Thoracic aorta (tissue), 2 donors: ENCODE measurements around the gene CRISP2. TPM values are rescaled to one million over a fixed set of nuclear protein-coding genes. Genes with fewer than 3 reads are reported as not detected.

ENCODE experiments used
- ATAC-seq: fragments of 150-250 bp; one replicate; pipeline ENCODE4 v1.8.0; 2017; ENCODE audit warnings: low read depth; ENCODE audit not compliant: insufficient number of reproducible peaks, low FRiP score
- DNase-seq: peaks from one replicate; pipeline ENCODE4 v3.0.0-alpha.2; 2020; ENCODE audit warnings: low spot score
- H3K27ac ChIP-seq, 2 donors: fragments of 200-600 bp; sonication (generic); 1 replicate in 1 of 2; 2 replicates in 1 of 2; pipeline ENCODE4 v1.5.1; 2016; ENCODE audit warnings: mild to moderate bottlenecking in 2 of 2, moderate library complexity in 2 of 2
- H3K27me3 ChIP-seq: fragments of 200-600 bp; sonication (generic); replicated peaks from 2 replicates; pipeline ENCODE4 v1.6.0; 2016; ENCODE audit warnings: mild to moderate bottlenecking; ENCODE audit not compliant: insufficient read depth
- H3K36me3 ChIP-seq: fragments of 200-600 bp; sonication (generic); one replicate; pipeline ENCODE4 v1.5.1; 2016
- H3K4me1 ChIP-seq, 2 donors: fragments of 200-600 bp; sonication (generic); 1 replicate in 1 of 2; 2 replicates in 1 of 2; pipeline versions ENCODE4 v1.5.1 to v1.6.0; 2016; ENCODE audit warnings: low read depth in 2 of 2, mild to moderate bottlenecking in 1 of 2; ENCODE audit not compliant: control insufficient read depth in 1 of 2
- H3K4me3 ChIP-seq: fragments of 200-600 bp; sonication (generic); 2 replicates; pipeline ENCODE4 v1.5.1; 2016; ENCODE audit warnings: mild to moderate bottlenecking
- H3K9me3 ChIP-seq: fragments of 200-600 bp; sonication (generic); 2 replicates; pipeline ENCODE4 v1.5.1; 2016
- total RNA-seq, 2 donors: library from RNA; depleted of rRNA; stranded (reverse); fragments of >200 nt; gene quantifications; one replicate each; pipeline versions ENCODE4 v1.1.0 to v1.2.3, GENCODE V29; 2016
- TF ChIP-seq, protein P1 (sequence below): fragments of 200-600 bp; sonication (generic); IDR thresholded peaks from one replicate; pipeline ENCODE4 v1.5.1; 2019; ENCODE audit warnings: antibody characterized with exemption

CRISP2 gene
- not detected for total RNA-seq

- no peaks in the 10 kb centered on the region for H3K27me3 ChIP-seq
- H3K4me3 ChIP-seq, result no peak within 1 kb of the TSS
- DNase-seq (no peak), ATAC-seq (no peak)
- no peaks in the 10 kb centered on the region for H3K4me1 ChIP-seq
- H3K9me3 ChIP-seq, result no peaks in the 10 kb centered on the region
- no peaks in the 10 kb centered on the region for H3K36me3 ChIP-seq
- TF ChIP-seq, protein P1, sequence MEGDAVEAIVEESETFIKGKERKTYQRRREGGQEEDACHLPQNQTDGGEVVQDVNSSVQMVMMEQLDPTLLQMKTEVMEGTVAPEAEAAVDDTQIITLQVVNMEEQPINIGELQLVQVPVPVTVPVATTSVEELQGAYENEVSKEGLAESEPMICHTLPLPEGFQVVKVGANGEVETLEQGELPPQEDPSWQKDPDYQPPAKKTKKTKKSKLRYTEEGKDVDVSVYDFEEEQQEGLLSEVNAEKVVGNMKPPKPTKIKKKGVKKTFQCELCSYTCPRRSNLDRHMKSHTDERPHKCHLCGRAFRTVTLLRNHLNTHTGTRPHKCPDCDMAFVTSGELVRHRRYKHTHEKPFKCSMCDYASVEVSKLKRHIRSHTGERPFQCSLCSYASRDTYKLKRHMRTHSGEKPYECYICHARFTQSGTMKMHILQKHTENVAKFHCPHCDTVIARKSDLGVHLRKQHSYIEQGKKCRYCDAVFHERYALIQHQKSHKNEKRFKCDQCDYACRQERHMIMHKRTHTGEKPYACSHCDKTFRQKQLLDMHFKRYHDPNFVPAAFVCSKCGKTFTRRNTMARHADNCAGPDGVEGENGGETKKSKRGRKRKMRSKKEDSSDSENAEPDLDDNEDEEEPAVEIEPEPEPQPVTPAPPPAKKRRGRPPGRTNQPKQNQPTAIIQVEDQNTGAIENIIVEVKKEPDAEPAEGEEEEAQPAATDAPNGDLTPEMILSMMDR, result no peak
- H3K27ac ChIP-seq, result no peak within 1 kb of the TSS
Measured at GRCh38 chr6:49713346-49713745, at the start of gene CRISP2. Gene CRISP2 (minus strand): TSS chr6:49713543. CDS start chr6:49709196, 4,347 bp downstream.

DNA sequence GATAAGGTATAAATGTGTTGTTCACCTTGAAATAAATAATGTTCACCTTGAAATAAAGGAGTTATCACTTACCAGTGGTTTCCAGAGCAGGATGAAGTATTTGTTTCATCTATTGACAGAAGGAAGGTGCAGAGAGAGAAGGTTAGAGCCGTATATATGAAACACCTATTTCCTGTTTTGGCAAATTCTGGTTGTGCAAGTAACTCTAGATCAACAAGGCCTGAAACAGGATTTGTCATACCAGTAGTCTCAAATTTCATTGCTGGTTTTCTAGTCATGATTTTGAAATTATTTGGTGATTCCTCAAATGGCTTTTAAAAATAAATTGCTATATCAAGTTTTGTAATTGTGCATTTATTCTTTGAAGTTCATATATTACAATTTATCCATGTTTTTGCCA lies 30.9 kb upstream of the CRISP2 start, which contains the start of gene CRISP3:
Gene CRISP3 (minus strand): TSS at position 130 of the 400 bp plus-strand sequence. CDS start 21 bp downstream, at position 109.
- TF ChIP-seq, protein P1, result no peak
- Histone ChIP-seq H3K4me1 (no peaks in the 10 kb centered on the region), H3K4me3 (no peak within 1 kb of the TSS), H3K27ac (no peak within 1 kb of the TSS), H3K36me3 (no peaks in the 10 kb centered on the region), H3K27me3 (no peaks in the 10 kb centered on the region), H3K9me3 (no peaks in the 10 kb centered on the region)
- DNase-seq (no peak), ATAC-seq (no peak)

GRCh38 chr6:49743429-49743828 lies 30.1 kb upstream of the CRISP2 start:
- no peaks in the 10 kb centered on the region for H3K9me3 ChIP-seq
- H3K27ac ChIP-seq, result no peak overlapping the region
- no peak for DNase-seq
- no peak overlapping the region for H3K4me3 ChIP-seq
- TF ChIP-seq, protein P1, result no peak
- no peaks in the 10 kb centered on the region for H3K27me3 ChIP-seq
- H3K4me1 ChIP-seq, result no peaks in the 10 kb centered on the region
- ATAC-seq, result no peak
- H3K36me3 ChIP-seq, result no peaks in the 10 kb centered on the region

- Histone ChIP-seq H3K27me3 (no peaks in the 10 kb centered on the region), H3K4me3 (no peak overlapping the region), H3K9me3 (no peaks in the 10 kb centered on the region), H3K4me1 (no peaks in the 10 kb centered on the region), H3K36me3 (no peaks in the 10 kb centered on the region), H3K27ac (no peak overlapping the region)
- no peak for DNase-seq
- TF ChIP-seq, protein P1, result no peak
- ATAC-seq, result no peak
Measured at GRCh38 chr6:49739423-49739822, 26.1 kb upstream of the CRISP2 start.

DNA sequence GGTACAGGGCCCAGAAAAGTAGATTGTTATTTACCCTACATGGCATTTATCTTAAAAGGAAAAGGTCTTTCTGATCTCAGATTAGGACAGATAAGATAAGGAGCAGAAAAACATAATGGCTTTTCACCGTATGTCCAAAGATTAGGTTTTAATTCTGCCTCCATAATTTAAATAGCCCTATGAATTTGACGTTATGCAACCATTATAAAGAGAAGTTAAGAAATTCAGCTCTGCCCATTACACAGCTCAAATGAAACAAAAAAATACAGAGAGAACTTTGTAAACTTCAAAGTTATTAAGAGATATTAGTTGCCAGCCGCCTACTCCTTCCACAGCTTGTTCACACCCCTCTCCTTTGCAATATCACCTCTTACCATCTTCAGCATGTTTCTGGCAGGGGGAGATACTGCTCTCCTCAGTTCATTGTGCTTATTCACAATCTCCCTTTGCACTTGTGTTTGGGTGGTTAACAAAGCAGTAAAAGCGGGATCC lies 22.7 kb upstream of the CRISP2 start:
- Histone ChIP-seq H3K4me3 (no peak overlapping the region), H3K4me1 (no peaks in the 10 kb centered on the region), H3K9me3 (no peaks in the 10 kb centered on the region), H3K27me3 (no peaks in the 10 kb centered on the region), H3K36me3 (no peaks in the 10 kb centered on the region), H3K27ac (no peak overlapping the region)
- no peak for DNase-seq
- TF ChIP-seq, protein P1, result no peak
- ATAC-seq, result no peak
